Gastroesophageal sphincter (tissue), 4 donors: ENCODE data around the gene KCNQ4. TPM values are rescaled to one million over a fixed set of nuclear protein-coding genes. Genes with fewer than 3 reads are reported as not detected.

Source experiments
- ATAC-seq: fragments of 150-250 bp; one replicate; pipeline ENCODE4 v1.9.1; 2016; ENCODE audit warnings: mild to moderate bottlenecking, moderate library complexity
- H3K27ac ChIP-seq, 4 donors: fragments of 200-600 bp; sonication (generic) in 3 of 4; 1 replicate in 3 of 4; 2 replicates in 1 of 4; pipeline ENCODE4 v1.5.1; 2016 to 2019
- H3K27me3 ChIP-seq: fragments of 200-600 bp; sonication (generic); one replicate; pipeline ENCODE4 v1.5.1; 2019
- H3K36me3 ChIP-seq, 2 donors: fragments of 200-600 bp; sonication (generic); one replicate each; pipeline ENCODE4 v1.5.1; 2019; ENCODE audit warnings: control low read depth in 1 of 2
- H3K4me1 ChIP-seq, 3 donors: fragments of 200-600 bp; sonication (generic); 1 replicate in 2 of 3; 2 replicates in 1 of 3; pipeline ENCODE4 v1.5.1; 2016 to 2019; ENCODE audit warnings: control low read depth in 2 of 3
- H3K4me3 ChIP-seq, 2 donors: fragments of 200-600 bp; sonication (generic); one replicate each; pipeline ENCODE4 v1.5.1; 2019; ENCODE audit warnings: mild to moderate bottlenecking in 1 of 2, moderate library complexity in 1 of 2
- H3K9me3 ChIP-seq, 3 donors: fragments of 200-600 bp; sonication (generic); one replicate each; pipeline ENCODE4 v1.5.1; 2017 to 2019; ENCODE audit warnings: control low read depth in 2 of 3
- EP300 ChIP-seq: sonication (generic); formaldehyde crosslinking; IDR thresholded peaks from one replicate; pipeline ENCODE4 v1.6.1; 2017; ENCODE audit warnings: antibody characterized with exemption, mild to moderate bottlenecking
- POLR2A ChIP-seq, 2 donors: fragments of 450-650 bp; IDR thresholded peaks; one replicate each; pipeline ENCODE4 v1.6.1; 2017; ENCODE audit warnings: antibody characterized with exemption in 2 of 2, mild to moderate bottlenecking in 2 of 2, moderate library complexity in 1 of 2
- POLR2AphosphoS5 ChIP-seq: sonication (generic); formaldehyde crosslinking; IDR thresholded peaks from one replicate; pipeline ENCODE4 v1.6.1; 2017; ENCODE audit warnings: antibody characterized with exemption
- WGBS, 2 donors: methylation state at CpG; one replicate each; pipeline ENCODE4 v1.1.5; 2018; ENCODE audit warnings: low coverage in 1 of 2; 5-methylcytosine and 5-hydroxymethylcytosine counted together
- total RNA-seq, 4 donors: library from RNA; depleted of rRNA; stranded (reverse); fragments of >200 nt; gene quantifications; one replicate each; pipeline ENCODE4 v1.1.0, GENCODE V29; 2016
- TF ChIP-seq, protein P1 (sequence below), 4 experiments: fragments of 200-600 bp in 2 of 4; fragments of 450-650 bp in 2 of 4; sonication (generic) in 1 of 4; IDR thresholded peaks; one replicate each; pipeline ENCODE4 v1.5.1; 2017 to 2019; ENCODE audit warnings: antibody characterized with exemption in 4 of 4, mild to moderate bottlenecking in 2 of 4, moderate library complexity in 2 of 4

Gene KCNQ4
- total RNA-seq, 4 donors from 2014 or later, result 6.1 to 25.5 (median 10.2) TPM

DNA sequence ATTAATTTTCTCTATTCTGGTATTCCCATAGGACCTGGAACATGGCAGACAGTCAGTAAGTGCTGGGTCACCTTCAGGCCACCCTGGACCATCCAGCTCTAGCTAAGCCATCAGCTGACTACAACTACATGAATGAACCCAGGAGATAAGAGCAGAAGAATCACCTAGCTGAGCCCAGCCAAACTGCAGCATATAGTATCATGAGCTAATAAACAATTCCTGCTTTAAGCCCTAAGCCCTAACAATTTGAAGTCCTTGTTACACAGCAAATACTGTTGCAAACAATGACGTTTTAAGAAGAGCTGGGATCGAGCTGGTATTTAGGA is 92.8 kb downstream of the KCNQ4 start:
- ATAC-seq, result no peak
- Histone ChIP-seq H3K27ac (no peak overlapping the region), H3K27me3 (peaks cover 9% of the 10 kb centered on the region), H3K4me3 (no peak overlapping the region), H3K4me1 (peaks cover 0 to 12% (median 3%) of the 10 kb centered on the region in 3 donors), H3K36me3 (no peaks in the 10 kb centered on the region), H3K9me3 (peaks cover 0 to 9% (median 0%) of the 10 kb centered on the region in 3 donors)
- no peak for TF ChIP-seq EP300
- no peak for TF ChIP-seq POLR2AphosphoS5
- TF ChIP-seq POLR2A (IDR thresholded peaks at IDR 0.05), result no peak
- TF ChIP-seq, protein P1, sequence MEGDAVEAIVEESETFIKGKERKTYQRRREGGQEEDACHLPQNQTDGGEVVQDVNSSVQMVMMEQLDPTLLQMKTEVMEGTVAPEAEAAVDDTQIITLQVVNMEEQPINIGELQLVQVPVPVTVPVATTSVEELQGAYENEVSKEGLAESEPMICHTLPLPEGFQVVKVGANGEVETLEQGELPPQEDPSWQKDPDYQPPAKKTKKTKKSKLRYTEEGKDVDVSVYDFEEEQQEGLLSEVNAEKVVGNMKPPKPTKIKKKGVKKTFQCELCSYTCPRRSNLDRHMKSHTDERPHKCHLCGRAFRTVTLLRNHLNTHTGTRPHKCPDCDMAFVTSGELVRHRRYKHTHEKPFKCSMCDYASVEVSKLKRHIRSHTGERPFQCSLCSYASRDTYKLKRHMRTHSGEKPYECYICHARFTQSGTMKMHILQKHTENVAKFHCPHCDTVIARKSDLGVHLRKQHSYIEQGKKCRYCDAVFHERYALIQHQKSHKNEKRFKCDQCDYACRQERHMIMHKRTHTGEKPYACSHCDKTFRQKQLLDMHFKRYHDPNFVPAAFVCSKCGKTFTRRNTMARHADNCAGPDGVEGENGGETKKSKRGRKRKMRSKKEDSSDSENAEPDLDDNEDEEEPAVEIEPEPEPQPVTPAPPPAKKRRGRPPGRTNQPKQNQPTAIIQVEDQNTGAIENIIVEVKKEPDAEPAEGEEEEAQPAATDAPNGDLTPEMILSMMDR (IDR thresholded peaks at IDR 0.05), result no peak
- 87 to 100% methylated on average over 1 to 2 of the region's 2 CpGs for WGBS, 2 donors

DNA sequence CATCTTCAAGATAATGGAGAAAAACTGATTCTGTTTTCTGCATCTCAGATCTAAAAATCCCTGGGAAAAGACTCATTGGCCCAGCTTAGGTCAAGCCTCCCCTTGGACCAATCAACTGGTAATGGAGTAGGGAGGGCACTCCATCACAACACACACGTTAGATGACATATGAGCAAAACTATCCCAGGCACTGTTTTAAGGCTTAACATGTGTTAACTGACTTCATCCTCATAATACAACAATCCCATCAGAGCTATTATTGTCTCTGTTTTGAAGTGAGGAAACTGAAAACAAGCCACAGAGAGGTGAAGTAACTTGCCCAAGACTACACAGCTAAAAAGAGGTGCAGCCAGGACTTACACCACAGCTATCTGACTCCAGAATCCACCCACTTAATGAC is 93.3 kb downstream of the KCNQ4 start:
- Histone ChIP-seq H3K4me3 (no peak overlapping the region), H3K36me3 (no peaks in the 10 kb centered on the region), H3K27me3 (peaks cover 12% of the 10 kb centered on the region), H3K9me3 (peaks cover 0 to 9% (median 0%) of the 10 kb centered on the region in 3 donors), H3K27ac (peak overlapping the region in 3 of 4 donors; percentile 30 to 54 (median 54)), H3K4me1 (peaks cover 0 to 12% (median 3%) of the 10 kb centered on the region in 3 donors)
- WGBS, 2 donors, result 90% methylated on average over 1 of the region's 1 CpG; no CpG with 5 or more reads in 1 of the 2 donors
- ATAC-seq, result no peak
- TF ChIP-seq, protein P1 (IDR thresholded peaks at IDR 0.05), result no peak
- no peak for TF ChIP-seq POLR2AphosphoS5
- TF ChIP-seq EP300, result no peak
- no peak for TF ChIP-seq POLR2A (IDR thresholded peaks at IDR 0.05)

GRCh38 chr1:40877698-40878097 is 94.1 kb downstream of the KCNQ4 start:
- peaks cover 19% of the 10 kb centered on the region for H3K27me3 ChIP-seq
- peak overlapping the region in 3 of 4 donors; percentile 30 to 54 (median 54) for H3K27ac ChIP-seq
- no peak overlapping the region for H3K4me3 ChIP-seq
- H3K9me3 ChIP-seq, result peaks cover 0 to 9% (median 0%) of the 10 kb centered on the region in 3 donors
- H3K36me3 ChIP-seq, result no peaks in the 10 kb centered on the region
- peak; percentile 74 for ATAC-seq
- TF ChIP-seq EP300, result no peak
- TF ChIP-seq POLR2AphosphoS5, result peak; percentile 41
- 0% methylated on average over 2 of the region's 4 CpGs; no CpG with 5 or more reads in 1 of the 2 donors for WGBS, 2 donors
- H3K4me1 ChIP-seq, result peaks cover 0 to 12% (median 3%) of the 10 kb centered on the region in 3 donors

DNA sequence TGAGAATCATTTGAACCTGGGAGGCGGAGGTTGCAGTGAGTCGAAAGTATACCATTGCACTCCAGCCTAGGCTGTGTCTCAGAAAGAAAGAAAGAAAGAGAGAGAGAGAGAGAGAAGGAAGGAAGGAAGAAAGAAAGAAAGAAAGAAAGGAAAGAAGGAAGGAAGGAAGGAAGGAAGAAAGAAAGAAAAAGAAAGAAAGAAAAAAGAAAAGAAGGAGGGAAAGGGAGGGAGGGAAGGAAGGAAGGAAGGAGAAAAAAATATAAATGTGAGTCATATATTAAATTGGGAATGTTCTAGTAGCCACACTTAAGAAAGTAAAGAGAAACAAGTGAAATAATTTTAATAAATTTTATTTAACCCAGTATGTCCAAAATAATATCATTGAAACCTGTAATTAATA is 95.3 kb downstream of the KCNQ4 start:
- ATAC-seq, result no peak
- Histone ChIP-seq H3K27me3 (peaks cover 31% of the 10 kb centered on the region), H3K4me3 (no peak overlapping the region), H3K36me3 (no peaks in the 10 kb centered on the region), H3K27ac (no peak overlapping the region), H3K9me3 (peaks cover 0 to 9% (median 0%) of the 10 kb centered on the region in 3 donors), H3K4me1 (peaks cover 0 to 15% (median 3%) of the 10 kb centered on the region in 3 donors)
- 100% methylated on average over 2 of the region's 2 CpGs for WGBS, 2 donors
- TF ChIP-seq, protein P1 (IDR thresholded peaks at IDR 0.05), result no peak

GRCh38 chr1:40879482-40880175 is 96.0 kb downstream of the KCNQ4 start:
- Histone ChIP-seq H3K27ac (no peak overlapping the region), H3K27me3 (peaks cover 38% of the 10 kb centered on the region), H3K36me3 (no peaks in the 10 kb centered on the region), H3K4me1 (peaks cover 0 to 21% (median 3%) of the 10 kb centered on the region in 3 donors), H3K9me3 (peaks cover 0 to 9% (median 0%) of the 10 kb centered on the region in 3 donors), H3K4me3 (no peak overlapping the region)
- TF ChIP-seq EP300 (no peak), POLR2AphosphoS5 (no peak), POLR2A (IDR thresholded peaks at IDR 0.05) (no peak)
- TF ChIP-seq, protein P1 (IDR thresholded peaks at IDR 0.05), result no peak
- 90 to 93% methylated on average over 3 to 7 of the region's 11 CpGs for WGBS, 2 donors
- no peak for ATAC-seq
